Osteocyte (in vitro differentiated cells): Measurements from ENCODE around the gene MAPK7. TPM values are rescaled to one million over a fixed set of nuclear protein-coding genes. Genes with fewer than 3 reads are reported as not detected.

Experiments
- DNase-seq: peaks from one replicate; pipeline ENCODE4 v3.0.0; 2021; ENCODE audit warnings: mixed read lengths; ENCODE audit not compliant: unreplicated experiment; ENCODE audit errors: extremely low spot score
- H3K27ac Mint-ChIP-seq: one replicate; pipeline ENCODE4 v1.8.0; 2021; ENCODE audit warnings: mild to moderate bottlenecking, mixed read lengths; ENCODE audit not compliant: unreplicated experiment
- H3K27me3 Mint-ChIP-seq: one replicate; pipeline ENCODE4 v1.8.0; 2021; ENCODE audit warnings: mixed read lengths; ENCODE audit not compliant: unreplicated experiment
- H3K36me3 Mint-ChIP-seq: one replicate; pipeline ENCODE4 v1.8.0; 2021; ENCODE audit warnings: mixed read lengths; ENCODE audit not compliant: unreplicated experiment
- H3K4me1 Mint-ChIP-seq: one replicate; pipeline ENCODE4 v1.8.0; 2021; ENCODE audit warnings: mixed read lengths; ENCODE audit not compliant: unreplicated experiment
- H3K4me3 Mint-ChIP-seq: one replicate; pipeline ENCODE4 v1.8.0; 2021; ENCODE audit warnings: mild to moderate bottlenecking, moderate library complexity, mixed read lengths; ENCODE audit not compliant: unreplicated experiment
- H3K9me3 Mint-ChIP-seq: one replicate; pipeline ENCODE4 v1.8.0; 2021; ENCODE audit warnings: mixed read lengths; ENCODE audit not compliant: unreplicated experiment
- CTCF ChIP-seq: fragments of 200-600 bp; sonication (generic); IDR thresholded peaks from 2 replicates; pipeline ENCODE4 v1.5.0; 2021; ENCODE audit warnings: antibody characterized with exemption, mild to moderate bottlenecking, moderate library complexity
- total RNA-seq: library from RNA; stranded (reverse); gene quantifications from 2 replicates; pipeline ENCODE4 v1.2.1, GENCODE V29; 2021

MAPK7 gene
- total RNA-seq, 1 donor from 2014 or later, result 37.1 TPM

GRCh38 chr17:19335951-19336631, 42.2 kb upstream of the MAPK7 start:
- no peaks in the 10 kb centered on the region for H3K27me3 Mint-ChIP-seq

GRCh38 chr17:19336938-19337711, 41.2 kb upstream of the MAPK7 start:
- no peak for DNase-seq
- no peaks in the 10 kb centered on the region for H3K9me3 Mint-ChIP-seq
- TF ChIP-seq CTCF, result no peak
- H3K4me1 Mint-ChIP-seq, result peaks cover 22% of the 10 kb centered on the region
- H3K4me3 Mint-ChIP-seq, result no peak overlapping the region
- H3K27ac Mint-ChIP-seq, result no peak overlapping the region
- peaks cover 7% of the 10 kb centered on the region for H3K36me3 Mint-ChIP-seq
- no peaks in the 10 kb centered on the region for H3K27me3 Mint-ChIP-seq

More at GRCh38 chr17:19335951-19336631, 42.2 kb upstream of the MAPK7 start:
- H3K36me3 Mint-ChIP-seq, result peaks cover 7% of the 10 kb centered on the region
- no peak for DNase-seq
- no peaks in the 10 kb centered on the region for H3K9me3 Mint-ChIP-seq
- no peak overlapping the region for H3K4me3 Mint-ChIP-seq
- no peak for TF ChIP-seq CTCF
- peaks cover 22% of the 10 kb centered on the region for H3K4me1 Mint-ChIP-seq
- H3K27ac Mint-ChIP-seq, result no peak overlapping the region

GRCh38 chr17:19337712-19338023, 40.6 kb upstream of the MAPK7 start:
- TF ChIP-seq CTCF, result no peak
- Mint-ChIP-seq H3K36me3 (peaks cover 5% of the 10 kb centered on the region), H3K27me3 (no peaks in the 10 kb centered on the region), H3K27ac (no peak overlapping the region), H3K4me1 (peaks cover 19% of the 10 kb centered on the region), H3K4me3 (no peak overlapping the region), H3K9me3 (no peaks in the 10 kb centered on the region)
- DNase-seq, result no peak

- DNase-seq, result no peak
- Mint-ChIP-seq H3K9me3 (no peaks in the 10 kb centered on the region), H3K27ac (no peak overlapping the region), H3K27me3 (no peaks in the 10 kb centered on the region), H3K4me3 (no peak overlapping the region), H3K36me3 (peaks cover 4% of the 10 kb centered on the region), H3K4me1 (peaks cover 18% of the 10 kb centered on the region)
- TF ChIP-seq CTCF, result peak; percentile 39
These were observed 40.0 kb upstream of the MAPK7 start for GRCh38 chr17:19338031-19338990.
